NCI-H345 treated with DMSO at 0.1 percent for 48 hours (cell line): ENCODE data around the gene ITPK1.

ENCODE experiments used
- DNase-seq: peaks from one replicate; lab custom pipeline; 2025; ENCODE audit not compliant: unreplicated experiment; lab: John Stamatoyannopoulos, UW

Gene ITPK1

DNA sequence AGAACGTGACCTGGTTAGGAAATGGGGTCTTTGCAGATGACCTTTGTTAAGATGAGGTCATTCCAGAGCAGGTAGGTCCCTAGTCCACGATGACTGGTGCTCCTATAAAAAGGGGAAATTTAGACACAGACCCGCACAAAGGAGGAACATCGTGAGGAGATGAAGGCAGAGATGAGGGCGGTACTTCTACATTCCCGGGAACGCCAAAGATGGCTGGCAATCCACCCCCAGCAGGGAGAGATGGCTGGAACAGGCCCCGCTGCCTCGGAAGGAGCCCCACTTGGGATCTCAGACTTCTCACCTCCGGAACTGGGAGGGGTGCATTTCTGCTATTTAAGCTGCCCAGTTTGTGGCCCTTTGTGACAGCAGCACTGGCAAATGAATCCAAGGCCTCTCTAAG is 85.0 kb downstream of the ITPK1 start:
- no peak for DNase-seq

- DNase-seq: no peak
Observed at GRCh38 chr14:93029911-93030508, 85.7 kb downstream of the ITPK1 start.

DNA sequence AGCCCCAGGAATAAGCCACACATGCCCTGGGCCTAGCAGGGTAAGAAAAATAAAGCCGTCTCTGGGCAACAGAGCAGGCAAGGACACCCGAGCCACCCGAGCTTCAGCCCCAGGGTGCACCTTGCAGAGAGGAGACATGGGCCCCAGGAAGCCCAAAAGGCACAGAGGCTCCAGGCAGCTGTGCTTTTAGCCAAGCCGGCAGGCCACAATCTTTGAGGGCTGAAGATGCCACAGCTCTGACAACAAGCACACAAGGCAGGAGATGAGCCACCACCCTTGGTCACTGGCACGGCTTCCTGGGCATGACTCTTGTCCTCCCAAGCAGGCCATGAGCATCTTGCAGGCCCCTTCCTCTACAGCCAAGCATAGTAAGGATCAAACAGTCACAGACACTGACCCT is 86.3 kb downstream of the ITPK1 start:
- no peak for DNase-seq

- no peak for DNase-seq
Observed at GRCh38 chr14:93028724-93029076, 87.0 kb downstream of the ITPK1 start.

DNA sequence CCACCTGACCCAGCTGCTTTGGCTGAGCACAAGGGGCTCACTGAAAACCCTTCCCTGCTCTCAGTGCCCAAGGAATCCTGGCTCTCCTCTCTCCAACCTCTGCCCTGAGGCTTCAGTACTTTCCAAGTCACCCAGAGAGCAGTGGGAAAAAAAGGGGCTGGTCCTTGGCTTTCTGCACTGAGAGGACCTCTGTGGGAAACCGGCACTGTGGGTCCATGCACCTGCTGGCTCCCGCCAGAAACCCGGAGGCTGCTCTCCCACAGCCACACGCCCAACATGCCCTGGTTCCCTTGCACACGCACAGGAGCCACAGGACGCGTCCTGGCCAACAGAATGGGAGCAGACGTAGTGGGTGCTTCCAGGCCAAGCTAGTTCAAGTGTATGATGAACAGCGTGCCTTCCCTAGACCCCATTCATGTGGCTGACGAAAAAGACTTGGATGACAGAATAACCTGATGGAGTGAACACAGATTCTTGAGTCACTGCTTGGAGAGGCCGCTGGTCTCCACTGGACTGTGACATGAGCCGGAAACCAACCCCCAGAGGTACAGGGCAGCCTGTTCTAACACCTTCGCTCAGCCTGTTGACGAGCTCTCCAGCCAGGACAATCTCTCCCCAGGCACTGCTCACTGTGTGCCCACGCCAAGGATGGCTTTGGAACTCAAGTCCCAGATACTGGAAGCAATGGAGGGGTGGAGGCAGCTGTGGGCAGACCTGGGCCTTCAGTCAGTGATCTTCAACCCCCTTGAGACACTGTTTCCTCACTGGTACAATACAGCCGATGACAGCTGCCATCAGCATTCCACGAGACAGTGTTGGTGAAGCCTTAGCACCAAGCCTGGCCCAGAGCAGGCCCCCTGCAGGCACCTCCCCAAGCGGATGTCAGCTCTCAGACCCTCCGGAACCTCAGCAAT is 87.7 kb downstream of the ITPK1 start:
- DNase-seq: no peak

- DNase-seq: no peak
Observed at GRCh38 chr14:93026339-93026738, 89.4 kb downstream of the ITPK1 start.

GRCh38 chr14:93025055-93025454 is 90.7 kb downstream of the ITPK1 start:
- DNase-seq: no peak

- no peak for DNase-seq
Observed at GRCh38 chr14:93024493-93024892, 91.2 kb downstream of the ITPK1 start.

DNA sequence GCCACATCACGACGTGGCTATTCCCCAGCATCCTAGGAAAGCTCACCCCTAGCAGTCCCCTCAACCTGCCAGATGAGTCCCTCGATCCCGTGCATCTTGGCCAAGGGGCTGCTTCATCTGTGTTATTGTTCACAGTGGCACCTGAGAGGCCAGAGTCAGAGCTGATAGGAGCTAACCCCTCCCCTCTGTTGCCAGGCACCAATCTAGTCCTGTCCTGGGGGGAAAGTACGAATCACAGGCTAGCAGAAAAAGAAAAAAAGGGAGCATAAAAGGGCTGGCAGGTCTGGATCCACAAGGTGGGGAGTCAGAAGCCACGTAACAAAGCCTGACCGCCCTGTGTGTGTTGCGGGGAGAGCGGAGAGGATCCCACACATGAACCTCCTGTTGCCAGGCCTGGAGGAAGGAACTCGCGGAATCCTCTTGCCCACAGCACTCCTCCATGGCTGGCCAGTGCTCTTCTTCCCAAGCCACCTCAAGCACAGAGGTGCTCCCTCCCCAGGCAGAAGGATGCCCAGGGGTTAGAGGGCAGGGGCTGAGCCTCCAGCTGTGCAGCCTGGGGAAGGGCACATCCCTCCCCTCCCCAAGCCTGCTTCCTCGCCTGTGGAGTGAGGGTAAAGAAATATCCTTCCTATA is 91.8 kb downstream of the ITPK1 start:
- DNase-seq: no peak

DNA sequence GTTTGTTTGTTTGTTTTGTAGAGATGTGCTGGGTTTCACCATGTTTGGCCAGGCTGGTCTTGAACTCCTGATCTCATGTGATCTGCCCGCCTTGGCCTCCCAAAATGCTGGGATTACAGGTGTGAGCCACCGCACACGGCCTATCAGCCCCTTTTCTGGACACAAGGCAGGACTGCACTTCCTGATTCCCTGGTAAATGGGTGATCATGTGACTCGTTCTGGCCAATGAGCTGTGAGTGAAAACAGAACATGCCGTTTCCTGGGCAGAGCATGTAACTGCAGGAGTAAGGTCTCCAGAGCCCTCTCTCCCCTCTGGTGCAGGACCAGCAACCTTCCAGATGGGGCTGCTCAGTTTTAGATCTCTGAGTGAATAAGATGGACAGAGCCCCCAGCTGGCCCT is 92.7 kb downstream of the ITPK1 start:
- no peak for DNase-seq

DNA sequence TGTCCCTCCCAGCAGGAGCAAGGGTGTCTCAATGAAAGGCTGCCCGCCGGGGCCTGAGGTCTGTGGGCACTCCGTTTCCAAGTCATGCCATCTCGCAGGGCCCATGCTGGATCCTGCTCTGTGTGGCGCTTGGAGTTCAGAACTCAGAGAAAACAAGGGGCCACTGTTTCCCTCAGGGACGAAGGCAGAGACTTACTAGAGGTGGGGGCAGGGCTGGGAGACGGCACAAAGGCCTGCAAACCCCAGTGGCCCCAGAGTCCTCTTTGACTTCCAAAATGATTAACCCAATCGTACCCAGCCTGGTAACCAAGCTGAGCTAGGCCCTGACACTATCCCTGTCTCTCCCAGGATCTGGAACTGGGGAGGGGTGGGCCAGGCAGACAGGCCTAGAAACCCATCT is 95.8 kb downstream of the ITPK1 start:
- DNase-seq: no peak

GRCh38 chr14:93019367-93019843 is 96.3 kb downstream of the ITPK1 start:
- no peak for DNase-seq

GRCh38 chr14:93018366-93018765 is 97.4 kb downstream of the ITPK1 start:
- no peak for DNase-seq

- no peak for DNase-seq
Observed at GRCh38 chr14:93017898-93018297, 97.8 kb downstream of the ITPK1 start.

DNA sequence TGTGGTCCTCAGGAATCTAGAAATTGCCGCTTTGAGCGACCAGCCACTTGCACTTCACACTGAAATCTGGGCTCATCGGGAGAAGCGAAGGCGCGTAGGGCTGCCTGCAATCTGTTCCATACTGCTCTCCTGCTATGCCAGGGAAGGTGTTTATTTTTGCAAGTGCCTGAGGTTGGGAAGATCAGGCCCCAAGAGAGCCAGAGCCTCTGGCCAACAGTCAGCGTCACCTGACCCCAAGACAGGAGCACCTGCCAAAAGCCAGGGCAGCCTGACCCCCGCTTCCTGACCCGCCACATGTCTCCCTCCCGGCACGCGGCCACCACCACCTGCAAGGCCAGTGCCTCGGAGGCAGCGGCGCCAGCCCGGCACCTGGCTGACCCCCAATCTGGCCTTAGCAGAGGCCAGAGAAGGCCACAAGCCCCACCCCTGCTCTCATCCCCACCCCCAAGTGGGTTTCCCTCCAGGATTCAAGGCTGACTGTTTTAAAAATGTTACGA is 98.4 kb downstream of the ITPK1 start:
- DNase-seq: no peak

- no peak for DNase-seq
Observed at GRCh38 chr14:93016275-93016845, 99.4 kb downstream of the ITPK1 start.

GRCh38 chr14:93015505-93015904 is 100.2 kb downstream of the ITPK1 start:
- DNase-seq: no peak

DNA sequence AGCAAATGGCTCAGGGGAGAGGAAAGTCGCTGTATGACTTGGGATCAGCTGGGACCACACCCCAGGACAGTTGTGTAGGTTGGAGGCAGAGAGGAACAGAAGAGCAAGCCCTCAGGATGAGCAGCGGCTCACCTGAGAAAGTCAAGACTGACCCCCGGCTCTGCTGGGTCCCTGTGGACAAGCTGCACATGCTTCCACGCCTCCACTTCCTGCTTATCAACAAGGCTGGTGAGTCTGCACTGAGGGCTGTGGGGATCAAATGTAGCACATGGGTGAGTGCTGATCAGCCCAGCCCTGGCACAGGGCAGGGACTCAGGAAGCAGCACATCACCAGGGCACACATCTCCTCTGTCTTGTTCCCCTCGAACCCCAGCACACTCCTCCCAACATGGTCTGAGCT is 100.7 kb downstream of the ITPK1 start:
- DNase-seq: no peak

- no peak for DNase-seq
Observed at GRCh38 chr14:93014058-93015023, 101.4 kb downstream of the ITPK1 start.

GRCh38 chr14:93012951-93013719 is 102.6 kb downstream of the ITPK1 start:
- DNase-seq: no peak
